ENCODE results near the gene P2RY13.

Gene P2RY13

GRCh38 chr3:151329363-151329762 is at the start of gene P2RY13:
TSS of gene P2RY13 (minus strand) at chr3:151329549. CDS start at chr3:151329528, 21 bp downstream.
- peak within 1 kb of the TSS; percentile 10 for H3K27ac ChIP-seq
- no peak for DNase-seq (ENCODE audit: low read depth, low spot score)

DNA sequence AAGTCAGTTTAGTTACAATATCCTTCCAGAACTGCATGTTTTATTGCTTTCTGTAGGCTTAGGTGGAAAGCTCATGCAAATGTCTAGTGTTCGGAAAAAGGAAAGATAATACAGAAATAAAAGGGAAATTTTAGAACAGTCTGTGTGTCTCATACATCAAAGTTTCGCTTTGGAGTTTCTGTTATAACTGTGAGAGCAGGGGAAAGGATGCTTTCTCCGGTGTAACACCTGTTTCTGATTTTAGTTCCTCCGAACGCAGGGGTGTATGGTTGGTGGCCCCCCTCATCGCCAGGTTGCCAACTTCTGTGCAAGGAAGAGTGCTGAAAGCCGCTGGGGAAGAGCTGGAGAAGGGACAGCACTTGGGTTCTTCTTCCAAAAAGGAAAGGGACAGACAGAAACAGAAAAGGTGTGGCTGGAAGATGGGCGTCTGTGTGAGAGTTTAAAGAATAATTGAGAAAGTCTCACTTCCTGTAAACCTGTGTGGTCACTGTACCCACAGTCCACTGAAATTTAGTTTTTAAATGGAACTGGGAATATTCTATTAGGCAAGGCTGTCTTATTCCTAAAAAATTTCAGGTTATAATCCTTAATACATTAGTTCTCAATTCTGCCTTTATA is 48.5 kb upstream of the P2RY13 start:
- no peak overlapping the region for H3K27ac ChIP-seq
- no peak for DNase-seq (ENCODE audit: low read depth, low spot score)

- no peak for DNase-seq (ENCODE audit: low read depth, low spot score)
- H3K27ac ChIP-seq, result no peak overlapping the region
Observed at GRCh38 chr3:151372063-151372820, 42.9 kb upstream of the P2RY13 start.

GRCh38 chr3:151371526-151371925 is 42.2 kb upstream of the P2RY13 start:
- no peak overlapping the region for H3K27ac ChIP-seq
- no peak for DNase-seq (ENCODE audit: low read depth, low spot score)

- no peak for DNase-seq (ENCODE audit: low read depth, low spot score)
- H3K27ac ChIP-seq, result no peak overlapping the region
Observed at GRCh38 chr3:151367448-151367847, 38.1 kb upstream of the P2RY13 start.

GRCh38 chr3:151366993-151367392 is 37.6 kb upstream of the P2RY13 start:
- DNase-seq (ENCODE audit: low read depth, low spot score), result no peak

DNA sequence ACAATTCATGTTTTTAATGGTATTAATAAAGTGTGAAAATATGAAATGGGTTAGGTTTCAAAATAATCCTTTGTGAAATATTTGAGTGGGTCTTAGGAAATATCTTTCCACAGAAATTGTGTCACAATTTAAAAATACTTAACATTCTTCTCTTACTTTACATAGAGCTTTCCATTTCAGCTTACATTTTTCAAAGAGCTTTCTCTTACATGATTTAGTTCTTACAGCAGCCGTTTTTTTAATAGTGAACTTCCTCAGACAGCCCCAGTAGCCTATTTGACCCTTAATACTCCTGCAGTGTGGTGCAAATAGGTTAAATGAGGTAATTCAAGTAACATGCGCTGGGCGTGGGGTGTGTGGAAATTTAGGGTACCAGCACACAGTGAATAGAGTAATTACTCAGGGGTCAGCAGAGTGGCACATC is 33.4 kb upstream of the P2RY13 start:
- DNase-seq (ENCODE audit: low read depth, low spot score), result no peak
- H3K27ac ChIP-seq, result no peak overlapping the region

More at GRCh38 chr3:151366993-151367392, 37.6 kb upstream of the P2RY13 start:
- H3K27ac ChIP-seq, result no peak overlapping the region

- no peak overlapping the region for H3K27ac ChIP-seq
- DNase-seq (ENCODE audit: low read depth, low spot score), result no peak
Observed at GRCh38 chr3:151357463-151357850, 28.1 kb upstream of the P2RY13 start.

DNA sequence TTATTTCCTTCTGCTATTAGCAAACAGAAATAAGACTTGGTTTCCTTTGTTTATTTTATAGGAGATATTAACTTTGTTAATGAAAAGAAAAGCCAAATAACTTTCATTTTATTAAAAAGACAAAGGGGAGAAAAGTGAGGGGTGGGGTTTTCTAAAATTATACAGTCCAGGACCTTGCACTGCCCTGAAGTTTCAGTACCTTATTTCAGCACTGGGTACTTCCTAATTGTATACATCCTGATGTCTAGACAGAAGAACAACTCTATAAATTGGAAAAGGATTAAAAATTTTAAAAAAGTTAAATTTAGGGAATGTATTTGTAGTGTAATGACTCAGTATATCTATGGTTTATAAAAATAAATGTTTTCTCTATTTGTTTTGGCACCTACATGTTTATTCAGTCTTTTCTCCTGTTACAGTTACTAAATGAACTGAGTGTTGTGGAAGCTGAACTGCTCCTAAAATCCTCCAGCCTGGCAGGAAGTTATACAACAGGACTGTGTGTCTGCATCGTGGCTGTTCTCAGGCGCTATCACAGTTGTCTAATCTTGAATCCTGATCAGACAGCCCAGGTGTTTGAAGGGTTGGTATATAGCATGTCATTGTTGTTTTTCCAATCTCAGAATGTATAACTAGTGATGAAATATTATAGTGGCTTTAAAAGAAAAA is 27.6 kb upstream of the P2RY13 start:
- no peak overlapping the region for H3K27ac ChIP-seq
- no peak for DNase-seq (ENCODE audit: low read depth, low spot score)

DNA sequence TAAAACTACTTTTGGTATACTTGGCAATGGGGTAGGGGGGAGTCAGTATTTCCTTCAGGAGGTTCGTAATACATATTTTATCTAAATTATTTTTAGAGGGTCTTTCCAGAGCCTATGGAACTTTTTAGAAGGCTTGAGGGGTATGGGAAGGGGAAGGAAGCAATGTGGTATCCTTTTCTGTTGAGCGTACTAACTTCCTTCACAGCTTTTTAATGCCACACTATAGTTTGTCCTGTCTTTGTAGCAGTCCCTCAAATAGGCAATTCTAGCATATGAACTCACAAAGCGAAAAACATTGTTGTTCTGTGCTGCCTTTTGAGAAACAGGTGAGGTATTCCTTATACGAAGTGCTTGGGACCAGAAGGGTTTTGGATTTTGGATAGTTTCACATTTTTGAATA is 22.3 kb upstream of the P2RY13 start:
- no peak for DNase-seq (ENCODE audit: low read depth, low spot score)
- no peak overlapping the region for H3K27ac ChIP-seq

GRCh38 chr3:151351219-151351618 is 21.9 kb upstream of the P2RY13 start:
- no peak overlapping the region for H3K27ac ChIP-seq
- DNase-seq (ENCODE audit: low read depth, low spot score), result no peak

DNA sequence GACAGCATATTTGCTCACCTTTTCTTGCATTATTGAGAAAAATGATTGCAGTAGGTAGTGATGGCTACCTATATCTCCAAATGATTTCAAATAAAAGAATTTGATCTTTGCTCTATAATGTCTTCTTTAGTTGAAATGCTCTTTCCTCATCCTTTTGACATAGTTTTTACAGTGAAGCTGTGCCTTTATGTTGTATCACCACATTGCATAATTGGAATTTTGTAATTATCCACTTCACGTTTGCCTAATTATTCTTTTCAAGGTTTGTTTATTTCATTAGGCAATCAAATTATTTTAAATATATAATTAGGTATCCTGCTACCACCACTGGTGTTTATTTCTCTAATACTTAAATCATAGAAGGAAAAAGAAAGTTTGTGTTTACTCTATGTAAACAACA is 21.3 kb upstream of the P2RY13 start:
- DNase-seq (ENCODE audit: low read depth, low spot score), result no peak
- no peak overlapping the region for H3K27ac ChIP-seq

GRCh38 chr3:151347432-151347831 is 18.1 kb upstream of the P2RY13 start:
- H3K27ac ChIP-seq, result no peak overlapping the region
- no peak for DNase-seq (ENCODE audit: low read depth, low spot score)

- DNase-seq (ENCODE audit: low read depth, low spot score), result no peak
- no peak overlapping the region for H3K27ac ChIP-seq
Observed at GRCh38 chr3:151346292-151346691, 16.9 kb upstream of the P2RY13 start.

DNA sequence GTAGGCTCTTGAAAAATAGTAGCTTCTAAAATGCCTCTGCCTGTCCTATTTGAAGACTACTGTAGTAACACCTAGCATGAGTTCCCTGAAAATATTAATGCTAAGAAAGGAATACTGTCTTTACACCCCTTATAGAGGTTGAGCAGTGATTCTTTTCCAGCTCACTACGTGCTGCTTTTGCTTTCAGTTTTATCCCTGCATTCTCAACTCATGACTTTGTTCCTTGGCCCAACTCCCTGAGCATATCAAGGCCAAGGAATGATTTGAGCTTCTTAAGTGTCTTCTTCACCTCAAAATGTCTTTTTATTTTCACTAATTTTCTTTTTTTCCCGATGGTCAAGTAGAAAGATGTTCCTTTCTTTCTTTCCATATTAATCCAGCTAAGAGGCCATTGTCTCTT is 16.5 kb upstream of the P2RY13 start:
- no peak overlapping the region for H3K27ac ChIP-seq
- DNase-seq (ENCODE audit: low read depth, low spot score), result no peak

DNA sequence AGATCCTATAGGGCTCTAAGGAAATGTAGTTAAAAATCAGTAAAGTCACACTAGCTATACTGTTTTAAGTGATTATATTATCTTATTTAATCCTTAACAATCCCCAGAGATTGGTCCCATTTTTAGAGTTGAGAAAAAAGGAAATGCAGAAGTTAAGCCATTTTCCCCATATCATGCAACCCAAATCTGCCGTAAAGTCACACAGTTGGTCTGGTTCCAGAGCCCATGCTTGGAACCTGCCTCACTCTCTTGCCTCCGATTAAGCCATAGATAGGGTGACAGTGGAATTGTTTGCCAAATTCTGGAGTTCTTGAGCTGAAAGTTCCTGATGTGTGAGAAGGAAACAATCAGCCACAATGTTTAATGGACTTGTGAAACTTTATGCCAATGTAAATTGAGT is 2.3 kb upstream of the P2RY13 start:
- H3K27ac ChIP-seq, result no peak overlapping the region
- DNase-seq (ENCODE audit: low read depth, low spot score), result no peak

DNA sequence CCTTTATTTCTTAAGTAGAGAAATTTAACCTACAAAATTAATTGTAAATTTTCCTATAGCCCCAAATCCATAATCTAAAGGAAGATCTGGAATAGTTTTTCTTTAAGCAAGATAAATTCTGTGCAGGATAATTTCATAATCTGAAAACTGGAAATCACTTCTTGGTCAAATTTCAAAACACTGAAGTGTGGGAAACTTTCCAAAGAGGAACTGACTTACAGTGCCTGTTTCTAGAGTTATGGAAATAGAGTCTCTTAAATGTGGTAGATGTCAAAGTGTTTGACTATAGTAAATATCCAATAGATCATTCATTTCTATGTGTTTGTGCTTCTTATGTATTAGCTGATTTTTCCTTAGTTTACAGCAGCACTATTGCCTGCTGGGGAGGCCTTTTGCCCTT is 1.6 kb upstream of the P2RY13 start:
- no peak overlapping the region for H3K27ac ChIP-seq
- no peak for DNase-seq (ENCODE audit: low read depth, low spot score)

DNA sequence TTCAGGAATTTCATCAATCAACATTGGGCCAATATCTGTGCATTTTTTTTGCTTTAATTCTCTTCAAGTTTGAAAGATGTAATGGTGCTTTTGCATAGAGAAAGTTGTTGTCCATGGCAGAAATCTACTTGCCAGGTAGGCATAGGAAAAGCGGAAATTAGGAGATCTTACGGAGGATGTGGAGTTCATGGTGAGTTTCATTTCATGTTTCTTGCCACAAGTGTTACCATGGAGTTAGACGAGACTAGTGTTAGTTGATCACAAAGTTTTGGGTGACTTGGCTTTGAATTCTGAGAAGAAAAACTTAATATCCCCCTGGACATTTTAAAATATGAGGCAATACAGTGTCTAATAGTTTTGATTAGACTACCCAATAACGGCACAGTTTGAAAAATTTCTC is 1.0 kb upstream of the P2RY13 start:
- H3K27ac ChIP-seq, result no peak overlapping the region
- no peak for DNase-seq (ENCODE audit: low read depth, low spot score)

DNA sequence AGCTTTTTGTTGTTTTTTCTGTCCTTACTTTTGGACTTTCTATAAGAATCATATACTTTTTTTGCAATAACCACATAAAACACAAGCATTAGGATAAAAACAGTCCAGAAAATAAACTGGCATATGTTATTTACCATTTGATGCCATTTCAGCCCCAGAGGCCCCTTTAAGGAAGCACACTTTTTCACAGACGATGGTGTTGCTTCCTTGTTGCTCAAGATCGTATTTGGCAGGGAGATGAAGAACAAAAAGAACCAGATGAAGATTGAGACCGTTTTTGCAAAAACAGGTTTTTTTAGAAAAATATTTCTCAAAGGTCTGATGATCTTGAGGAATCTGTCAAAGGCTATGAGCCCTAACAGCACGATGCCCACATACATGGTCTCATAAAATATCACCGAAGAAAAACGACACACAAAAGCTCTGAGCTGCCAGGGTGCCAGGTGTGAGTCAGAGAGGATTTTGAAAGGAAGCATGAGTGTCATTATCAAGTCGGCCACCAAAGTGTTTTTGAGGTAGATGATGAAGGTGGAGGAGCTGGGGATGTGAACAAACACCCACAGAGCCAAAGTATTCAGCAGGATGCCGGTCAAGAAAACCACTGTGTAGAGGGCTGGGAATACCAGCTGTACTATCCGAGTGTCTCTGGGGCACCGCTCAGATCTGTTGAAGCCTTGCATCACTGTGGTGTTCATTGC is 902 bp downstream of the P2RY13 start:
- DNase-seq (ENCODE audit: low read depth, low spot score), result no peak
- H3K27ac ChIP-seq, result peak overlapping the region; percentile 10

DNA sequence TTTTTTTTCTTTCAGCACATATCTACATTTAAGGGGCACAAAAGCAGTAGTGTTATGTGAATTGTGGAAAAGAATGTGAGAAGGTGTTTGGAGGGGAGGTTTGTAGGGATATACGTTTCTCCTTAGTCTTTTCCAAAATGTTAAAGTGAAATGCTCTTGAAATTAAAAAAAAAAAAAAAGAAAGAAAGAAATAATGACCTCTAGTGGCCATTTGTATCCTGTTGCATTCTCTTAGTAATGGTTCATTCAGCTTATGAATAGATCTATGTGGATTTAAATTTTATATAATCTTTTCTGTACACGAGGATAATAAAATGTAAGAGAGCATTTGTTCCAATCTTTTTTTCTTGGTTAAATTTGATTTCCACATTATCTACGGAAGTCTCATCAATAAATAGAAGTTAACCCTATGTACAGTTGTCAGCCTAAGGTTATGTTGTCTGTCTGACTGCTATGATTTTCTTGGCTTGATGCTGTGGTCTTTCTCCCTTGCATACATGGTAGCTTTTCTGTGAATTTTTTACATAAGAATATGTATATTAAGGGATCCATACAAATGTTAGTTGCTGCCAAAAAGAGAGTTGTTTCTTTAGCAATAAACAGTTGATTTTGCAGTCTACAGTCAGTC is 1.7 kb downstream of the P2RY13 start:
- no peak for DNase-seq (ENCODE audit: low read depth, low spot score)
- H3K27ac ChIP-seq, result peak overlapping the region; percentile 10

Measured in epithelial cell of prostate (primary cell).